ENCODE measurements around the gene MORN1. TPM values are rescaled to one million over a fixed set of nuclear protein-coding genes. Genes with fewer than 3 reads are reported as not detected.
A peak's percentile ranks its signal among the peaks of the same experiment; 100 is the strongest.

The MORN1 gene
- total and polyA plus RNA-seq, 10 of the 15 experiments (the other 5 are each of a cell fraction or from before 2014, with no cell fraction given), result 0.76 to 7.9 (median 5.5) TPM

DNA sequence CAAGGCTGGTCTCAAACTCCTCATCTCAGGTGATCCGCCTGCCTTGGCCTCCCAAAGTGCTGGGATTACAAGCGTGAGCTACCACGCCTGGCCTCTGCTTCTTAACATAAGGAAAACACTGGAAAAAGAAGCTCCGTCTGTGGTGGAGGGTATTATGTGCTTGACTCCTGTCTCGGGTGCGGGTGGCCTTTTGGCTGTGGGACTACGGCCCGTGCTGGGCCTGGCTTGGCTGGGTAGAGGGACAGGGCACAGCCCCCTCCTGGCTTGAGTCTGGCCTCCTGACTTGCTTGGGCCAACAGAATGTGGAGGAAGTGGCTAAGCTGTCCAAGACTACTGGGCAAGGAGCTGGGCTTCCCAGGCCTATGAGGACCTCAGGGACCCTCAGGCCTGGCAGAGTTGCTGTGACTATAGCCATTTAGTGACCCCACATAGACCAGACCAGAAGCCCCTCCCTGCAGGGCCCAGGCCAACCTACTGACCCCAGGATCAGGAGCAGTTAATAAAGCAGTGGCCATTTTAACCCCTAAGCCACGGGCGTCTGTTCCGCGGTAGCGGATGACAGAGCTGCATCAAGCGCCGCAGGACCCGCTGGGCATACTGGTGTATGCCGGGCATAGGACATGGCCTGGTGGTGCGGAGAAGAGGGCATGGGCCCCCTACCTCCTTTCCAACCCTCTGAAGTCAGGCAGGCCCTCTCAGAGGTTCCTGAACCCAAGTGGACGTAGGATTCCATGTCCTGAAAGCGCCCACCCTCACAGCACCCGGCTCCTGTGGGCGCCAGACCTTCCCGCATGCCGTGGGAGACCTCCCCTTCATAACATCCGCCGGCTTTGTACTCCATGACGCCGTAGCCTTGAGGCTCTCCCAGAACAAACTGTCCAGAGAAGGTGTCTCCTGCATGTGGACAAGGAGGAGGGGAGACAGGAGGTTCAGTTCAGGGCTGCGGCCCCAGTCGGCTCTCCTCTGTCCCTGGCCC is 4.4 kb downstream of the MORN1 start:
- 94% methylated on average over 29 of the region's 30 CpGs for WGBS (ENCODE audit: insufficient coverage, insufficient replicate concordance, low lambda C conversion rate, missing lambda C conversion rate)
- in situ Hi-C loops (cut with MboI), result loop anchor here (5.0 kb wide), 1 partner anchor 195 kb away; the partner anchor contains the start of gene FAAP20
- DNase-seq (ENCODE audit: low read depth, low spot score) (no peak), FAIRE-seq (no peak), ATAC-seq (no peak)
- no peak for TF ChIP-seq CHD1 (IDR thresholded peaks at IDR 0.05; ENCODE audit: low read depth, low read length)
- no peak for TF ChIP-seq USF1 (IDR thresholded peaks at IDR 0.05; ENCODE audit: borderline replicate concordance, extremely low read length, insufficient read depth, low read depth, low read length)
- TF ChIP-seq CBX3 (IDR thresholded peaks at IDR 0.05; ENCODE audit: borderline replicate concordance, low read depth), result no peak
- TF ChIP-seq ATF2 (IDR thresholded peaks at IDR 0.05; ENCODE audit: low read length), result no peak
- no peak for TF ChIP-seq POLR2AphosphoS2 (IDR thresholded peaks at IDR 0.05; ENCODE audit: low read depth, low read length)
- TF ChIP-seq SMC3 (IDR thresholded peaks at IDR 0.05; ENCODE audit: borderline replicate concordance, low read length), result no peak
- no peak for TF ChIP-seq MYB (IDR thresholded peaks at IDR 0.05; ENCODE audit: borderline replicate concordance, low read depth, low read length)
- no peak for TF ChIP-seq BRCA1 (IDR thresholded peaks at IDR 0.05; ENCODE audit: low read depth, low read length)
- TF ChIP-seq RUNX3 (IDR thresholded peaks at IDR 0.05; ENCODE audit: low read length), result no peak
- TF ChIP-seq BCLAF1 (IDR thresholded peaks at IDR 0.05), result no peak
- TF ChIP-seq ZNF274 (IDR thresholded peaks at IDR 0.05; ENCODE audit: insufficient read depth, insufficient read length), result no peak
- no peak for TF ChIP-seq E2F8 (IDR thresholded peaks at IDR 0.05; ENCODE audit: low read depth, partially characterized antibody)
- TF ChIP-seq RFX5 (IDR thresholded peaks at IDR 0.05; ENCODE audit: low read depth, low read length), result no peak
- H3K36me3 ChIP-seq (ENCODE audit: control insufficient read depth in 2 of 2, insufficient read depth in 2 of 2, low read length in 1 of 2), result no peaks in the 10 kb centered on the region; a peak in 1 of 4 replicates
- SMC1A ChIA-PET (ENCODE audit: uncharacterized antibody, unreplicated experiment), result interaction anchor here (1.7 kb wide), 1 partner anchor 192 kb away, joined by 5 read pairs; the partner anchor contains the start of gene FAAP20
- H3K79me2 ChIP-seq (ENCODE audit: control insufficient read depth, insufficient read depth, low read length), result peaks cover 18% of the 10 kb centered on the region
- BruUV-seq (replicated peaks), result no TSS peak
- H3K27me3 ChIP-seq (replicated peaks in 1 of 2; ENCODE audit: control insufficient read depth in 2 of 2, insufficient read depth in 2 of 2, low read length in 1 of 2), result no peaks in the 10 kb centered on the region
- POLR2A ChIA-PET, result no interaction called here
- intact Hi-C loops (cut with micrococcal nuclease; ENCODE audit: unreplicated experiment), result no loop called here
- peak overlapping the region; percentile 87 for H3K4me2 ChIP-seq (ENCODE audit: control insufficient read depth, insufficient read depth)
- H3K27ac ChIP-seq (ENCODE audit: control insufficient read depth, insufficient read depth), result peak overlapping the region; percentile 82
- H3K9me3 ChIP-seq (replicated peaks; ENCODE audit: control insufficient read depth, insufficient read depth, low read length), result no peaks in the 10 kb centered on the region
- no peak overlapping the region for H2AFZ ChIP-seq (ENCODE audit: control insufficient read depth, low read depth, low read length)
- peak overlapping the region; percentile 66 for H3K4me3 ChIP-seq
- peaks cover 33% of the 10 kb centered on the region for H3K4me1 ChIP-seq (ENCODE audit: control insufficient read depth, insufficient read depth, low read length)
- H3K9ac ChIP-seq (ENCODE audit: control insufficient read depth, insufficient read depth, low read length), result peak overlapping the region; percentile 67; the same call in 1 of the 2 replicates
- RAD21 ChIA-PET (ENCODE audit: unreplicated experiment), result interaction anchor here (1.2 to 1.3 kb wide), 3 partner anchors 26 to 192 kb away, joined by 4 to 9 read pairs (median 5); partner anchors contain the start of gene FAAP20
- CTCF ChIA-PET, result interaction anchor here (1.7 to 2.5 kb wide), 2 partner anchors 8 to 192 kb away, joined by 6 to 22 read pairs; partner anchors contain the start of gene FAAP20
- no peaks in the 10 kb centered on the region for H4K20me1 ChIP-seq (ENCODE audit: control insufficient read depth, insufficient read depth)

All from GM12878 (cell line).